Caki2 (cell line): ENCODE data around the gene PCDHA12. TPM values are rescaled to one million over a fixed set of nuclear protein-coding genes. Genes with fewer than 3 reads are reported as not detected.
"Not testable (repeated sequence)": the region's sequence is repeated elsewhere in the genome, so short reads cannot be mapped to it uniquely, and the experiment has no call there.

Experiments
- DNase-seq: peaks from one replicate; pipeline ENCODE4 v3.0.0-alpha.2; 2015; ENCODE audit warnings: low read depth
- in situ Hi-C: cut with HindIII; loops from 2 replicates; pipeline ENCODE4 v1.10.0; 2016; ENCODE audit warnings: low sequenced_read_pairs, low pct_unique_long_range_greater_than_20kb, mixed read lengths
- total RNA-seq: library from RNA; depleted of rRNA; stranded (reverse); fragments of >200 nt; shearing (Covaris generic); gene quantifications from 2 replicates; pipeline ENCODE4 v1.2.3, GENCODE V29; 2014; ENCODE audit warnings: low replicate concordance; rRNA removed

PCDHA12 gene, protein sequence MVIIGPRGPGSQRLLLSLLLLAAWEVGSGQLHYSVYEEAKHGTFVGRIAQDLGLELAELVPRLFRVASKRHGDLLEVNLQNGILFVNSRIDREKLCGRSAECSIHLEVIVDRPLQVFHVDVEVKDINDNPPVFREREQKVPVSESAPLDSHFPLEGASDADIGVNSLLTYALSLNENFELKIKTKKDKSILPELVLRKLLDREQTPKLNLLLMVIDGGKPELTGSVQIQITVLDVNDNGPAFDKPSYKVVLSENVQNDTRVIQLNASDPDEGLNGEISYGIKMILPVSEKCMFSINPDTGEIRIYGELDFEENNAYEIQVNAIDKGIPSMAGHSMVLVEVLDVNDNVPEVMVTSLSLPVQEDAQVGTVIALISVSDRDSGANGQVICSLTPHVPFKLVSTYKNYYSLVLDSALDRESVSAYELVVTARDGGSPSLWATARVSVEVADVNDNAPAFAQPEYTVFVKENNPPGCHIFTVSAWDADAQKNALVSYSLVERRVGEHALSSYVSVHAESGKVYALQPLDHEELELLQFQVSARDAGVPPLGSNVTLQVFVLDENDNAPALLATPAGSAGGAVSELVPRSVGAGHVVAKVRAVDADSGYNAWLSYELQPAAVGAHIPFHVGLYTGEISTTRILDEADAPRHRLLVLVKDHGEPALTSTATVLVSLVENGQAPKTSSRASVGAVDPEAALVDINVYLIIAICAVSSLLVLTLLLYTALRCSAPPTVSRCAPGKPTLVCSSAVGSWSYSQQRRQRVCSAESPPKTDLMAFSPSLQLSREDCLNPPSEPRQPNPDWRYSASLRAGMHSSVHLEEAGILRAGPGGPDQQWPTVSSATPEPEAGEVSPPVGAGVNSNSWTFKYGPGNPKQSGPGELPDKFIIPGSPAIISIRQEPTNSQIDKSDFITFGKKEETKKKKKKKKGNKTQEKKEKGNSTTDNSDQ
- not detected in 2 replicates for total RNA-seq

DNA sequence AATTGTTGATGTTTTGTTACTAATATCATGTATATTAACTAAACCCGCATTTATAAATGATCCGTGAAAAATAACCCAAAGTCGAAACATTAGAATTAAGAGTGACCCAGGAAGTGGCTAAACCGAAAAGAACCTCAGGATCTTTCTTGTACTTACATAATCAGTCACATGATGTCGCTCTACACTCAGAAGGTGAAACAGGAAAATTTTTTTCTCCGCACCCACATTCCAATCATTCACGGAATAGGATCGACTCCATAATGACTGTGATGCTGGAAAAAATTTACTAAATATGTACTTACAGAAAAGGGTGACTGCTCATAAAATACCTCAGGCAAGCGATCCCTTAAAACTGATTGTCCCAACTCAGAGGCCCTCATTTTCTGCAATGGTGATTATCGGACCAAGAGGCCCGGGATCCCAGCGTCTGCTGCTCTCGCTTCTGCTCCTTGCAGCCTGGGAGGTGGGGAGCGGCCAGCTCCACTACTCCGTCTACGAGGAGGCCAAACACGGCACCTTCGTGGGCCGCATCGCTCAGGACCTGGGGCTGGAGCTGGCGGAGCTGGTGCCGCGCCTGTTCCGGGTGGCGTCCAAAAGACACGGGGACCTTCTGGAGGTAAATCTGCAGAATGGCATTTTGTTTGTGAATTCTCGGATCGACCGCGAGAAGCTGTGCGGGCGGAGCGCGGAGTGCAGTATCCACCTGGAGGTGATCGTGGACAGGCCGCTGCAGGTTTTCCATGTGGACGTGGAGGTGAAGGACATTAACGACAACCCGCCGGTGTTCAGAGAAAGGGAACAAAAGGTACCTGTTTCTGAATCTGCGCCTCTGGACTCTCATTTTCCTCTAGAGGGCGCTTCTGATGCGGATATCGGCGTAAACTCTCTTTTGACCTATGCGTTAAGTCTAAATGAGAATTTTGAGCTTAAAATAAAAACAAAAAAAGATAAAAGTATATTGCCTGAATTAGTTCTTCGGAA is at the start of gene PCDHA12:
PCDHA12 (plus strand) TSS at position 224 of the 981 bp plus-strand sequence; CDS start at position 389, 165 bp downstream.
- in situ Hi-C loops: no loop called here
- DNase-seq: peak; percentile 6

DNA sequence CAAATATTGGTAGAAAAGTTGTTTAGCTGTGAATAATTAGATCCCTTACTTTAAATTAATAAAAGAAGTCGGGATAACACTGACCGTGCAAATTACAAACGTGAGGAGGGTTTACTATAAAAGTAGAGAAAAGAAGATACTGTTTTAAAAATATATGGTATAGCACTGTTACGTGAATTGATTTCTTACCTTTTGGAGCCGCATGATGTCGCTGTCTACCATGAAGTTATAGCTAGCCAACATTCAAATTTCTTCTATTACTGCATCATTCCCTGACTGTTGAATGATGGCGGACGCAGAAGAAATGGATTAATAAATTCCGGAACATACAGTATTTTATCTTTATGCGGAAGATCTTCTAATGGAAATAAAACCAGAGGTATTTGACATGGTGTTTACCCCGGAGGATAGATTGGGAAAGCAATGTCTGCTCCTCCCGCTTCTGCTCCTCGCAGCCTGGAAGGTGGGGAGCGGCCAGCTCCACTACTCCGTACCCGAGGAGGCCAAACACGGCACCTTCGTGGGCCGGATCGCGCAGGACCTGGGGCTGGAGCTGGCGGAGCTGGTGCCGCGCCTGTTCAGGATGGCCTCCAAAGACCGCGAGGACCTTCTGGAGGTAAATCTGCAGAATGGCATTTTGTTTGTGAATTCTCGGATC is 47.3 kb upstream of the PCDHA12 start, which contains the start of gene PCDHA6:
PCDHA6 (plus strand) TSS at position 257 of the 658 bp plus-strand sequence; CDS start at position 389, 132 bp downstream.
- DNase-seq: no peak
- in situ Hi-C loops: no loop called here

DNA sequence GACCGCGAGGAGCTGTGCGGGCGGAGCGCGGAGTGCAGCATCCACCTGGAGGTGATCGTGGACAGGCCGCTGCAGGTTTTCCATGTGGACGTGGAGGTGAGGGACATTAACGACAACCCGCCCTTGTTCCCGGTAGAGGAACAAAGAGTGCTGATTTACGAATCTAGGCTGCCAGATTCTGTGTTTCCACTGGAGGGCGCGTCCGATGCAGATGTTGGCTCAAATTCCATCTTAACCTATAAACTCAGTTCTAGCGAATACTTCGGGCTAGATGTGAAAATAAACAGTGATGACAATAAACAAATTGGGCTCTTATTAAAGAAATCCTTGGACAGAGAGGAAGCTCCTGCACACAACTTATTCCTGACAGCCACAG is 46.8 kb upstream of the PCDHA12 start:
- in situ Hi-C loops: no loop called here
- no peak for DNase-seq

DNA sequence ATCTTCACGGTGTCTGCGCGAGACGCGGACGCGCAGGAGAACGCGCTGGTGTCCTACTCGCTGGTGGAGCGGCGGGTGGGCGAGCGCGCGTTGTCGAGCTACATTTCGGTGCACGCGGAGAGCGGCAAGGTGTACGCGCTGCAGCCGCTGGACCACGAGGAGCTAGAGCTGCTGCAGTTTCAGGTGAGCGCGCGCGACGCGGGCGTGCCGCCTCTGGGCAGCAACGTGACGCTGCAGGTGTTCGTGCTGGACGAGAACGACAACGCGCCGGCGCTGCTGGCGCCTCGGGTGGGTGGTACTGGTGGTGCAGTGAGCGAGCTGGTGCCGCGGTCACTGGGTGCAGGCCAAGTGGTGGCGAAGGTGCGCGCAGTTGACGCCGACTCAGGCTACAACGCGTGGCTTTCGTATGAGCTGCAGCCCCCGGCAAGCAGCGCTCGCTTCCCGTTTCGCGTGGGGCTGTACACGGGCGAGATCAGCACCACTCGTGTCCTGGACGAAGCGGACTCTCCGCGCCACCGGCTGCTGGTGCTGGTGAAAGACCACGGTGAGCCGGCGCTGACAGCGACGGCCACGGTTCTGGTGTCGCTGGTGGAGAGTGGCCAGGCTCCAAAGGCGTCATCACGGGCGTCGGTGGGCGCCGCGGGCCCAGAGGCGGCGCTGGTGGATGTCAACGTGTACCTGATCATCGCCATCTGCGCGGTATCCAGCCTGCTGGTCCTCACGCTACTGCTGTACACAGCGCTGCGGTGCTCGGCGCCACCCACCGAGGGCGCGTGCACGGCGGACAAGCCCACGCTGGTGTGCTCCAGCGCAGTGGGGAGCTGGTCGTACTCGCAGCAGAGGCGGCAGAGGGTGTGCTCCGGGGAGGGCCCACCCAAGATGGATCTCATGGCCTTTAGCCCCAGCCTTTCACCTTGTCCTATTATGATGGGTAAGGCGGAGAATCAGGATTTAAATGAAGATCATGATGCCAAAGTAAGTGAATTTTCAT is 45.3 kb upstream of the PCDHA12 start:
- DNase-seq, in situ Hi-C loops: not testable (repeated sequence)

DNA sequence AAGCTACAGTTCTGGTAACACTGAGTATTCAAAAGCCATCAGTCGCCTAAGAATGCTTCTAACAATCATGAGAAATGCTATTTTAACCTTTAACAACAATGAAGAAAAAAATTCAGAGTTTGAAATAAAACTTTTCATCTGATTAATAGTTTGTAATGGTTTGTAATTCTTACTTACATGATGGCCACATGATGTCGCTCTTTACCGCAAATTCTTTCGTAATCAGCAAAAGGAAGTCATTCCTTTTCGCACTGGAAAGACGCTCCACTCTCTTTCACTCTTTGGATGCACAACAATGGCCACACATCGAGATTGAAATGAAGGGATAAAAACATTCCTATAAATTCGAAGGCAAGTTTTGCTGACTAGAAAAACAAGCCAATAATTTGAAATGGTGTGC is 41.1 kb upstream of the PCDHA12 start, which contains the start of gene PCDHA7:
PCDHA7 (plus strand) TSS at position 277 of the 400 bp plus-strand sequence; CDS start at position 392, 115 bp downstream.
- in situ Hi-C loops: no loop called here
- DNase-seq: no peak

DNA sequence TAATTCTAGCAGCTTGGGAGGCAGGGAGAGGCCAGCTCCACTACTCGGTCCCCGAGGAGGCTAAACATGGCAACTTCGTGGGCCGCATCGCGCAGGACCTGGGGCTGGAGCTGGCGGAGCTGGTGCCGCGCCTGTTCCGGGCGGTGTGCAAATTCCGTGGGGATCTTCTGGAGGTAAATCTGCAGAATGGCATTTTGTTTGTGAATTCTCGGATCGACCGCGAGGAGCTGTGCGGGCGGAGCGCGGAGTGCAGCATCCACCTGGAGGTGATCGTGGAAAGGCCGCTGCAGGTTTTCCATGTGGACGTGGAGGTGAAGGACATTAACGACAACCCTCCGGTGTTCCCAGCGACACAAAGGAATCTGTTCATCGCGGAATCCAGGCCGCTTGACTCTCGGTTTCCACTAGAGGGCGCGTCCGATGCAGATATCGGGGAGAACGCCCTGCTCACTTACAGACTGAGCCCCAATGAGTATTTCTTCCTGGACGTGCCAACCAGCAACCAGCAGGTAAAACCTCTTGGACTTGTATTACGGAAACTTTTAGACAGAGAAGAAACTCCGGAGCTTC is 40.6 kb upstream of the PCDHA12 start:
- in situ Hi-C loops, DNase-seq: not testable (repeated sequence)

DNA sequence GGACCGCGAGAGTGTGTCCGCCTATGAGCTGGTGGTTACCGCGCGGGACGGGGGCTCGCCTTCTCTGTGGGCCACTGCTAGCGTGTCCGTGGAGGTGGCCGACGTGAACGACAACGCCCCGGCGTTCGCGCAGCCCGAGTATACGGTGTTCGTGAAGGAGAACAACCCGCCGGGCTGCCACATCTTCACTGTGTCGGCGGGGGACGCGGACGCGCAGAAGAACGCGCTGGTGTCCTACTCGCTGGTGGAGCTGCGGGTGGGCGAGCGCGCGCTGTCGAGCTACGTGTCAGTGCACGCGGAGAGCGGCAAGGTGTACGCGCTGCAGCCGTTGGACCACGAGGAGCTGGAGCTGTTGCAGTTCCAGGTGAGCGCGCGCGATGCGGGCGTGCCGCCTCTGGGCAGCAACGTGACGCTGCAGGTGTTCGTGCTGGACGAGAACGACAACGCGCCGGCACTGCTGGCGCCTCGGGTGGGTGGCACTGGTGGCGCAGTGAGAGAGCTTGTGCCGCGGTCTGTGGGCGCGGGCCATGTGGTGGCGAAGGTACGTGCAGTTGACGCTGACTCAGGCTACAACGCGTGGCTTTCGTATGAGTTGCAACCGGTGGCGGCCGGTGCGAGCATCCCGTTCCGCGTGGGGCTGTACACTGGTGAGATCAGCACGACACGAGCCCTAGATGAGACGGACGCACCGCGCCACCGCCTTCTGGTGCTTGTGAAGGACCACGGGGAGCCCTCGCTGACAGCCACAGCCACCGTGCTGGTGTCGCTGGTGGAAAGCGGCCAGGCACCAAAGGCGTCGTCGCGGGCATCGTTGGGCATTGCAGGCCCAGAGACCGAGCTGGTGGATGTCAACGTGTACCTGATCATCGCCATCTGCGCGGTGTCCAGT is 39.2 kb upstream of the PCDHA12 start:
- no peak for DNase-seq
- in situ Hi-C loops: no loop called here

DNA sequence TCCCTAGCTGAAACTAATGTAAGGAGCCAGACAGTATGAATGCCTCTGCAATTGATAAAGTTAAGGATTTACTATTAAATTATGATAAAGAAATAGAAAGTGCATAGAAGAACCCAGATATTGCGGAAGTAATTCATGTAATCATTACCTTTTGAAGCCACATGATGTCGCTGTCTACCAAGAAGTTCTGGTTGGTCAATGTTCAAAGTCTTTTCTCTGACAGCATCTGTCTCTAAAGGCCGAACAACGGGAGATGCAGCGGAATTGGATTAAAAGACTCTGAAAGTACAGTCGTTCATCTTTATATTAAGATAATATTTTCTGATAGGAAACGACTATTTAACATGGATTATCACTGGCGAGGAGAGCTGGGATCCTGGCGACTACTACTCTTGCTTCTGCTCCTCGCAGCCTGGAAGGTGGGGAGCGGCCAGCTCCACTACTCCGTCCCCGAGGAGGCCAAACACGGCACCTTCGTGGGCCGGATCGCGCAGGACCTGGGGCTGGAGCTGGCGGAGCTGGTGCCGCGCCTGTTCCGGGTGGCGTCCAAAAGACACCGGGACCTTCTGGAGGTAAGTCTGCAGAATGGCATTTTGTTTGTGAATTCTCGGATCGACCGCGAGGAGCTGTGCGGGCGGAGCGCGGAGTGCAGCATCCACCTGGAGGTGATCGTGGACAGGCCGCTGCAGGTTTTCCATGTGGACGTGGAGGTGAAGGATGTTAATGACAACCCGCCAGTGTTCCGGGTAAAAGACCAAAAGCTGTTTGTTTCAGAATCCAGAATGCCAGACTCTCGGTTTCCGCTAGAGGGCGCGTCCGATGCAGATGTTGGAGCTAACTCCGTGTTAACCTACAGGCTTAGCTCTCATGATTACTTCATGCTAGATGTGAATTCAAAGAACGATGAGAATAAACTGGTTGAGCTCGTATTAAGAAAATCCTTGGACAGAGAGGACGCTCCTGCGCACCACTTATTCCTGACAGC is 33.8 kb upstream of the PCDHA12 start, which contains the start of gene PCDHA8:
PCDHA8 (plus strand) TSS at position 210 of the 985 bp plus-strand sequence; CDS start at position 345, 135 bp downstream.
- in situ Hi-C loops: no loop called here
- peak; percentile 10 for DNase-seq

DNA sequence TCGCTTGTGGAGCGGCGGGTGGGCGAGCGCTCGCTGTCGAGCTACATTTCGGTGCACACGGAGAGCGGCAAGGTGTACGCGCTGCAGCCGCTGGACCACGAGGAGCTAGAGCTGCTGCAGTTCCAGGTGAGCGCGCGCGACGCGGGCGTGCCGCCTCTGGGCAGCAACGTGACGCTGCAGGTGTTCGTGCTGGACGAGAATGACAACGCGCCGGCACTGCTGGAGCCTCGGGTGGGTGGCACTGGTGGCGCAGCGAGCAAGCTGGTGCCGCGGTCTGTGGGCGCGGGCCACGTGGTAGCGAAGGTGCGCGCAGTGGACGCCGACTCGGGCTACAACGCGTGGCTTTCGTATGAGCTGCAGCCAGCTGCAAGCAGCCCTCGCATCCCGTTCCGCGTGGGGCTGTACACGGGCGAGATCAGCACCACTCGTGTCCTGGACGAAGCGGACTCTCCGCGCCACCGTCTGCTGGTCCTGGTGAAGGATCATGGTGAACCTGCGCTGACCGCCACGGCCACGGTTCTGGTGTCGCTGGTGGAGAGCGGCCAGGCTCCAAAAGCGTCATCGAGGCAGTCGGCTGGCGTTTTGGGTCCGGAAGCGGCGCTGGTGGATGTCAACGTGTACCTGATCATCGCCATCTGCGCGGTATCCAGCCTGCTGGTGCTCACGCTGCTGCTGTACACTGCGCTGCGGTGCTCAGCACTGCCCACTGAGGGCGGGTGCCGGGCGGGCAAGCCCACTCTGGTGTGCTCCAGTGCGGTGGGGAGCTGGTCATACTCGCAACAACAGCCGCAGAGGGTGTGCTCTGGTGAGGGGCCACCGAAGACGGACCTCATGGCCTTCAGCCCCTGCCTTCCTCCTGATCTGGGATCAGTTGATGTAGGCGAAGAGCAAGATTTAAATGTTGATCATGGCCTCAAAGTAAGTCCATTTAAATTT is 32.0 kb upstream of the PCDHA12 start:
- in situ Hi-C loops: no loop called here
- DNase-seq: no peak

DNA sequence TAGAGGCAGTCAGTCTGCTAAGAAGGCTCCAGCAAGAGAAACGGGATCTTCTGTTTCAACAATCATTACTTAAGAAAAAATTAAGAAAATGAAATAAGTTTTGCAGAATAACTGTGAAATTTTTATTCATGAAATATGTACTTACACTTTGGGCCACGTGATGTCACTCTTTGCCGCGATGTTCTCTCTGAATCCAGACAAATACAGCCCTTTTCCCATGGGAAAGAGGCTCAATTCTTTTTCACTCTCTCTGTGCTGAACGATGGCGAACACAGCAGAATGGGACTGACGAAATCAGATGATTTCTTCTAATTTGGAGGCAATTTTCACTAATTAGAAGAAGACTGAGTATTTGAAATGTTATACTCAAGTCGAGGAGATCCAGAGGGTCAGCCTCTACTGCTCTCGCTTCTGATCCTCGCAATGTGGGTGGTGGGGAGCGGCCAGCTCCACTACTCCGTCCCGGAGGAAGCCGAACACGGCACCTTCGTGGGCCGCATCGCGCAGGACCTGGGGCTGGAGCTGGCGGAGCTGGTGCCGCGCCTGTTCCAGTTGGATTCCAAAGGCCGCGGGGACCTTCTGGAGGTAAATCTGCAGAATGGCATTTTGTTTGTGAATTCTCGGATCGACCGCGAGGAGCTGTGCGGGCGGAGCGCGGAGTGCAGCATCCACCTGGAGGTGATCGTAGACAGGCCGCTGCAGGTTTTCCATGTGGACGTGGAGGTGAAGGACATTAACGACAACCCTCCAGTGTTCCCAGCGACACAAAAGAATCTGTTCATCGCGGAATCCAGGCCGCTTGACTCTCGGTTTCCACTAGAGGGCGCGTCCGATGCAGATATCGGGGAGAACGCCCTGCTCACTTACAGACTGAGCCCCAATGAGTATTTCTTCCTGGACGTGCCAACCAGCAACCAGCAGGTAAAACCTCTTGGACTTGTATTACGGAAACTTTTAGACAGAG is 26.7 kb upstream of the PCDHA12 start, which contains the start of gene PCDHA9:
PCDHA9 (plus strand) TSS at position 244 of the 964 bp plus-strand sequence; CDS start at position 358, 114 bp downstream.
- in situ Hi-C loops, DNase-seq: not testable (repeated sequence)

DNA sequence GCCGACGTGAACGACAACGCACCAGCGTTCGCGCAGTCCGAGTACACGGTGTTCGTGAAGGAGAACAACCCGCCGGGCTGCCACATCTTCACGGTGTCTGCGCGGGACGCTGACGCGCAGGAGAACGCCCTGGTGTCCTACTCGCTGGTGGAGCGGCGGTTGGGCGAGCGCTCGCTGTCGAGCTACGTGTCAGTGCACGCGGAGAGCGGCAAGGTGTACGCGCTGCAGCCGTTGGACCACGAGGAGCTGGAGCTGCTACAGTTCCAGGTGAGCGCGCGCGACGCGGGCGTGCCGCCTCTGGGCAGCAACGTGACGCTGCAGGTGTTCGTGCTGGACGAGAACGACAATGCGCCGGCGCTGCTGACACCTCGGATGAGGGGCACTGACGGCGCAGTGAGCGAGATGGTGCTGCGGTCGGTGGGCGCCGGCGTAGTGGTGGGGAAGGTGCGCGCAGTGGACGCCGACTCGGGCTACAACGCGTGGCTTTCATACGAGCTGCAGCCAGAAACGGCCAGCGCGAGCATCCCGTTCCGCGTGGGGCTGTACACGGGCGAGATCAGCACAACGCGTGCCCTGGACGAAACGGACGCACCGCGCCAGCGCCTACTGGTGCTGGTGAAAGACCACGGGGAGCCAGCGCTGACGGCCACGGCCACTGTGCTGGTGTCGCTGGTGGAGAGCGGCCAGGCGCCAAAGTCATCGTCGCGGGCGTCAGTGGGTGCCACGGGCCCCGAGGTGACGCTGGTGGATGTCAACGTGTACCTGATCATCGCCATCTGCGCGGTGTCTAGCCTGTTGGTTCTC is 25.1 kb upstream of the PCDHA12 start:
- in situ Hi-C loops: not testable (repeated sequence)

More for the DNA sequence above, 25.1 kb upstream of the PCDHA12 start:
- not testable (repeated sequence) for DNase-seq
